Naive B cell (primary cell): ENCODE data around the gene CRX. TPM values are rescaled to one million over a fixed set of nuclear protein-coding genes. Genes with fewer than 3 reads are reported as not detected.
A peak's percentile ranks its signal among the peaks of the same experiment; 100 is the strongest.
"Not testable (repeated sequence)": the region's sequence is repeated elsewhere in the genome, so short reads cannot be mapped to it uniquely, and the experiment has no call there.

Source experiments
- ATAC-seq, 2 donors: fragments of 150-1000 bp; cut with Tn5 transposase; 2 replicates each; pipeline ENCODE4 v1.10.0; 2021; ENCODE audit warnings: low read depth in 2 of 2, mild to moderate bottlenecking in 2 of 2, moderate library complexity in 2 of 2
- DNase-seq: peaks from one replicate; pipeline ENCODE4 v3.0.0; 2022
- H3K27ac Mint-ChIP-seq, 6 donors: one replicate each; pipeline ENCODE4 v1.8.0; 2020 to 2022; ENCODE audit warnings: mild to moderate bottlenecking in 6 of 6, mixed read lengths in 6 of 6, moderate library complexity in 5 of 6, inconsistent platforms in 2 of 6
- H3K27me3 Mint-ChIP-seq, 3 donors: one replicate each; pipeline ENCODE4 v1.8.0; 2021 to 2022; ENCODE audit warnings: mixed read lengths in 3 of 3, mild to moderate bottlenecking in 1 of 3
- H3K36me3 Mint-ChIP-seq, 2 donors: one replicate each; pipeline ENCODE4 v1.8.0; 2020 to 2022; ENCODE audit warnings: mixed read lengths in 2 of 2, inconsistent platforms in 1 of 2, mild to moderate bottlenecking in 1 of 2
- H3K4me1 Mint-ChIP-seq, 3 donors: one replicate each; pipeline ENCODE4 v1.8.0; 2020 to 2022; ENCODE audit warnings: mixed read lengths in 3 of 3, inconsistent platforms in 1 of 3, mild to moderate bottlenecking in 1 of 3, moderate library complexity in 1 of 3
- H3K4me3 Mint-ChIP-seq, 8 donors: one replicate each; pipeline ENCODE4 v1.8.0; 2020 to 2022; ENCODE audit warnings: mild to moderate bottlenecking in 8 of 8, mixed read lengths in 8 of 8, moderate library complexity in 8 of 8, inconsistent platforms in 2 of 8
- H3K9me3 Mint-ChIP-seq, 7 donors: one replicate each; pipeline ENCODE4 v1.8.0; 2020 to 2022; ENCODE audit warnings: mixed read lengths in 7 of 7, mild to moderate bottlenecking in 5 of 7, inconsistent platforms in 2 of 7, moderate library complexity in 1 of 7
- polyA plus RNA-seq, 6 donors: library from polyadenylated mRNA; unstranded; fragments of 300-500 nt; fragmentation: Illumina TruSeq; gene quantifications; one replicate each; pipeline ENCODE4 v1.2.3, GENCODE V29; 2021; ENCODE audit warnings: low read depth in 6 of 6

The CRX gene
- polyA plus RNA-seq = not detected

GRCh38 chr19:47821460-47822020, at the start of gene CRX:
CRX (plus strand) TSS chr19:47821937; CDS start chr19:47834444, 12,507 bp downstream.
- H3K4me3 Mint-ChIP-seq = peak within 1 kb of the TSS in 2 of 8 donors; percentile 71 to 76
- no peaks in the 10 kb centered on the region for H3K36me3 Mint-ChIP-seq
- DNase-seq = no peak
- no peak for ATAC-seq
- peak within 1 kb of the TSS in 2 of 6 donors; percentile 52 to 92 for H3K27ac Mint-ChIP-seq
- peaks cover 7 to 13% (median 8%) of the 10 kb centered on the region in 3 donors for H3K4me1 Mint-ChIP-seq
- H3K9me3 Mint-ChIP-seq = peaks cover 0 to 9% (median 0%) of the 10 kb centered on the region in 7 donors
- H3K27me3 Mint-ChIP-seq = peaks cover 33 to 57% (median 53%) of the 10 kb centered on the region in 3 donors

- peaks cover 14 to 36% (median 24%) of the 10 kb centered on the region in 3 donors for H3K4me1 Mint-ChIP-seq
- H3K4me3 Mint-ChIP-seq = peak overlapping the region in 3 of 8 donors; percentile 6 to 96 (median 43)
- peaks cover 0 to 5% of the 10 kb centered on the region in 2 donors for H3K36me3 Mint-ChIP-seq
- DNase-seq (no peak), ATAC-seq (no peak)
- no peak overlapping the region for H3K27ac Mint-ChIP-seq
- no peaks in the 10 kb centered on the region for H3K27me3 Mint-ChIP-seq
- H3K9me3 Mint-ChIP-seq = no peaks in the 10 kb centered on the region
These were observed 45.2 kb upstream of the CRX start for GRCh38 chr19:47776568-47776967.

- peaks cover 14 to 36% (median 26%) of the 10 kb centered on the region in 3 donors for H3K4me1 Mint-ChIP-seq
- H3K9me3 Mint-ChIP-seq, DNase-seq, ATAC-seq, H3K27me3 Mint-ChIP-seq, H3K36me3 Mint-ChIP-seq: not testable (repeated sequence)
- peak overlapping the region; percentile 88 to 96 (median 93) for H3K4me3 Mint-ChIP-seq
- peak overlapping the region in 3 of 6 donors; percentile 26 to 97 (median 92) for H3K27ac Mint-ChIP-seq
These were observed 44.3 kb upstream of the CRX start for GRCh38 chr19:47777245-47778048.

GRCh38 chr19:47778049-47778953, 43.4 kb upstream of the CRX start, which contains the start of gene SELENOW:
SELENOW (plus strand) TSS chr19:47778703; CDS start chr19:47778786, 83 bp downstream.
- ATAC-seq = peak; percentile 89 to 90

GRCh38 chr19:47778954-47779351, 42.8 kb upstream of the CRX start:
- H3K27ac Mint-ChIP-seq = peak overlapping the region; percentile 57 to 92 (median 73)
- peaks cover 0 to 6% of the 10 kb centered on the region in 2 donors for H3K36me3 Mint-ChIP-seq
- H3K4me3 Mint-ChIP-seq = peak overlapping the region; percentile 88 to 96 (median 93)
- H3K9me3 Mint-ChIP-seq = no peaks in the 10 kb centered on the region
- DNase-seq (no peak), ATAC-seq (no peak)
- H3K27me3 Mint-ChIP-seq = no peaks in the 10 kb centered on the region
- H3K4me1 Mint-ChIP-seq = peaks cover 14 to 36% (median 27%) of the 10 kb centered on the region in 3 donors

More at GRCh38 chr19:47778049-47778953, 43.4 kb upstream of the CRX start, which contains the start of gene SELENOW:
- Mint-ChIP-seq H3K4me3 (peak within 1 kb of the TSS; percentile 88 to 96 (median 93)), H3K27me3 (no peaks in the 10 kb centered on the region), H3K36me3 (peaks cover 0 to 6% of the 10 kb centered on the region in 2 donors), H3K4me1 (peaks cover 14 to 36% (median 27%) of the 10 kb centered on the region in 3 donors), H3K9me3 (no peaks in the 10 kb centered on the region), H3K27ac (peak within 1 kb of the TSS; percentile 89 to 97 (median 94))
- DNase-seq = peak; percentile 75

GRCh38 chr19:47779524-47780214, 42.1 kb upstream of the CRX start:
- DNase-seq (no peak), ATAC-seq (no peak)
- H3K4me1 Mint-ChIP-seq = peaks cover 14 to 42% (median 27%) of the 10 kb centered on the region in 3 donors
- peak overlapping the region in 3 of 6 donors; percentile 63 to 92 (median 92) for H3K27ac Mint-ChIP-seq
- peaks cover 4 to 6% of the 10 kb centered on the region in 2 donors for H3K36me3 Mint-ChIP-seq
- H3K4me3 Mint-ChIP-seq = peak overlapping the region; percentile 88 to 96 (median 93)
- H3K27me3 Mint-ChIP-seq = no peaks in the 10 kb centered on the region
- H3K9me3 Mint-ChIP-seq = no peaks in the 10 kb centered on the region

GRCh38 chr19:47780215-47780551, 41.6 kb upstream of the CRX start:
- peaks cover 14 to 42% (median 27%) of the 10 kb centered on the region in 3 donors for H3K4me1 Mint-ChIP-seq
- peak overlapping the region in 2 of 6 donors; percentile 77 to 87 for H3K27ac Mint-ChIP-seq
- ATAC-seq = no peak
- H3K36me3 Mint-ChIP-seq = peaks cover 4 to 6% of the 10 kb centered on the region in 2 donors
- no peaks in the 10 kb centered on the region for H3K27me3 Mint-ChIP-seq
- no peaks in the 10 kb centered on the region for H3K9me3 Mint-ChIP-seq
- H3K4me3 Mint-ChIP-seq = peak overlapping the region; percentile 36 to 96 (median 71)
- no peak for DNase-seq

- Mint-ChIP-seq H3K27ac (peak overlapping the region in 4 of 6 donors; percentile 26 to 91 (median 54)), H3K4me1 (peaks cover 14 to 42% (median 27%) of the 10 kb centered on the region in 3 donors), H3K36me3 (peaks cover 4 to 6% of the 10 kb centered on the region in 2 donors), H3K27me3 (no peaks in the 10 kb centered on the region), H3K9me3 (no peaks in the 10 kb centered on the region), H3K4me3 (peak overlapping the region in 5 of 8 donors; percentile 15 to 69 (median 43))
- DNase-seq (no peak), ATAC-seq (no peak)
These were observed 40.0 kb upstream of the CRX start for GRCh38 chr19:47781590-47782262.

GRCh38 chr19:47786566-47786965, 35.2 kb upstream of the CRX start:
- no peak overlapping the region for H3K4me3 Mint-ChIP-seq
- DNase-seq = no peak
- no peak for ATAC-seq
- H3K4me1 Mint-ChIP-seq = peaks cover 8 to 15% (median 8%) of the 10 kb centered on the region in 3 donors
- peaks cover 0 to 9% (median 6%) of the 10 kb centered on the region in 3 donors for H3K27me3 Mint-ChIP-seq
- no peak overlapping the region for H3K27ac Mint-ChIP-seq
- H3K36me3 Mint-ChIP-seq = peaks cover under 1 to 4% of the 10 kb centered on the region in 2 donors
- no peaks in the 10 kb centered on the region for H3K9me3 Mint-ChIP-seq

GRCh38 chr19:47787307-47787706, 34.4 kb upstream of the CRX start:
- H3K36me3 Mint-ChIP-seq, H3K27me3 Mint-ChIP-seq: not testable (repeated sequence)
- peaks cover 8 to 15% (median 8%) of the 10 kb centered on the region in 3 donors for H3K4me1 Mint-ChIP-seq

GRCh38 chr19:47789811-47790210, 31.9 kb upstream of the CRX start:
- not testable (repeated sequence) for ATAC-seq, H3K27me3 Mint-ChIP-seq, H3K4me1 Mint-ChIP-seq, H3K27ac Mint-ChIP-seq, H3K4me3 Mint-ChIP-seq, DNase-seq, H3K36me3 Mint-ChIP-seq, H3K9me3 Mint-ChIP-seq

More at GRCh38 chr19:47787307-47787706, 34.4 kb upstream of the CRX start:
- not testable (repeated sequence) for ATAC-seq, H3K27ac Mint-ChIP-seq, DNase-seq, H3K4me3 Mint-ChIP-seq, H3K9me3 Mint-ChIP-seq

- Mint-ChIP-seq H3K27me3 (peaks cover 2 to 9% (median 7%) of the 10 kb centered on the region in 3 donors), H3K4me3 (peak overlapping the region in 1 of 8 donors; percentile 53), H3K36me3 (no peaks in the 10 kb centered on the region), H3K27ac (peak overlapping the region in 1 of 6 donors; percentile 37), H3K4me1 (peaks cover 6 to 9% (median 8%) of the 10 kb centered on the region in 3 donors), H3K9me3 (peaks cover 0 to 6% (median 0%) of the 10 kb centered on the region in 7 donors)
- DNase-seq (peak; percentile 61), ATAC-seq (peak; percentile 64 to 74)
These were observed 31.3 kb upstream of the CRX start for GRCh38 chr19:47790398-47790814.
